GM19324 (cell line): Measurements from ENCODE around the gene SAMSN1.
"Not testable (repeated sequence)": the region's sequence is repeated elsewhere in the genome, so short reads cannot be mapped to it uniquely, and the experiment has no call there.

Experiments used
- ATAC-seq: cut with Tn5 transposase; IDR thresholded peaks from one replicate; pipeline ENCODE4 v1.9.1; 2021; ENCODE audit warnings: mild to moderate bottlenecking, moderate library complexity; ENCODE audit not compliant: unreplicated experiment, low FRiP score

The SAMSN1 gene

DNA sequence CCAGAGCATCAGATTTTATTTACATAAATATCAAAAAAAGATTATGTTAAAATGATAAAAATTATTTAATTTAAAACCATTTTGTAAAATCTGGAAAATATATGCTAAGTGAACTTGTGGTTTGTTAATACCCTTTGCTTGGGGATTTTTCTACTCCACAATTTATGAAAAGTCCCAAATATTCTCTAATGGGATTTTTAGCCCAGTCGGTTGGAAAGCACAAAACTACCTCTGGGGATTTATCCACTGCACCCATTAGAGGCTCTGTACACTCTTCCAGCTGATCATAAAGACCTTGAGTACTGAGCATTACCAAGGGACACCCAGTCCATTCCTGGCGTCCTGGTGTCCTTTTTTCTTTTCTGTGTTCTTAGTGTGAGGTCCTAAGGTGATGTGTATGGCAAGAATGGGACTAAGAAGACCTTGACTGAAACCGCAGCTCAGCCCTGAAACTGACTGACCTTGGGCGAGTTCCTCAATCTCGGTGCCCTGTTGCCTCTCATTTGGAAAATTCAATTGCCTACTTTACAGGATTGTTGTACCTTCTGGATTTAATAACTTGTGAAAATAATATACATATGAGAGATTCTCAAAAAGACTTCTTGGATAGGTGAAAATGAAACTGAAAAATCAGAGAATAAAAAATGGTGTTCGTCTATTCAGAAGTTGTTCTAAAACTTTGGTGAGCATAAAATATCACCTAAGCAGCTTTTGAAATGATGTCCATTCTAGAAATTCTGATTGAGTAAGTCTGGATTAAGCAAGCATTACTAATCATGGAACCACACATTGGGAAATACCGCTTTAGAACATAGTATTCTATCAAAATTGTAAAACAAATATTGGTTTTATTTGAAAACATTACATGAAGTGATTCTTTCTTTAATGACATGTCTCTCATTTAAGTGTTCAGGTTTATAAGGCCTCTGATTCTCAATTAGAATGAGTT lies 21.5 kb upstream of the SAMSN1 start:
- peak; percentile 62 for ATAC-seq

DNA sequence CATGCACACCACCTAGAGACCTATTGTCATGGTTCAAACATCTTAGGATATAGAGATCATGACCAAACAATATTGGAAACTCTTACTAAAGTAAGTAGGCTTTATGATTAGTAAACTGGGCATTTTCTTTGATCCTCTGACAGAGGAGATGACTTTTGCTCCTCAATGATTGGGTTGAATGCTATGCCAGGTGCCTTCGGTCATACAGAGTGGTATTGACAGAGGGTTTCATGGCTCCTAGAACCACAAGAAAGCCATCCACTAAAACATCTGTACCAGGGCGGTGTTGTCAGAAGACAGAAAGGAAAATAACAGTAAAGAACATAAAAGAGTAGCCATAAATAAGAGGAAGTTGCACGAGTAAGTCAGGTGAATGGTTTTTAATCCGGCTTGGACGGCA lies 20.8 kb upstream of the SAMSN1 start:
- no peak for ATAC-seq

- ATAC-seq, result no peak
These were observed 16.8 kb upstream of the SAMSN1 start for GRCh38 chr21:14562959-14563358.

DNA sequence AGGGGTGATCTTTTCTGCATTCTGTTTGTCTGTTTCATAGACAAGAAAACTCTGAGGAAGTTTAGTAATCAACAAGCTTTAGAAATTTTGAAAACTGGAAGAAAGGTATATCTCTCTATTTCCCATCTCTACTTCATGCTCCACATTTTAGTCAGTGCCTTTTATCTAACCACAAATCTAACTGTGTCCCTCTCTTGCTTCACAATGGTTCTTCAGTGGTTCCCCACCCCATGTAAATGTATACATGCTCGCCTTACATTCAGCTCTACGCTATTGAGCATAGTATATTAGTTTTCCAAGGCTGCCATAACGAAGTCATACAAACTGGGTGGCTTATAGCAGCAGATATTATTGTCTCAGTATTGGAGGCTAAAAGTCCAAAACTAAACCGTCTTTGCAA lies 14.4 kb upstream of the SAMSN1 start:
- no peak for ATAC-seq

GRCh38 chr21:14560139-14560538 lies 14.0 kb upstream of the SAMSN1 start:
- no peak for ATAC-seq

DNA sequence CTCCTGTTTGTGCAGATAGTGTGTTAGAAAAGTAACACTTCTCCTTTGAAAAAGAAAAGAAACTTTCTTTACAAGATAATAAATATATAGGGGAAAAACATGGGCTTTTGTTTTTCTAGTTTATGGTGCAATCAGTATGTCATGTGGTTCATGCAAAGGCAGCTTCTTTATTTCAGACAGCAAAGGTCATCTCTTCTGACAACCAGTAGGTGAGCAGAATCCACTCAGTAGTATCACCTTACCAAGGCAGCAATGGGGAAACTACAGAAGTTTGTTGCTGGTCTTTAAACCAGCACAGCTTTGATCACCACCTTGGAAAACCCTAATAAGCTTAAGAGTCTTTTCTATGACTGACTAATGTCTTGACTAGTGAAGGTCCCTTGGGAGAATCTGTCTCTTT lies 13.0 kb upstream of the SAMSN1 start:
- no peak for ATAC-seq

DNA sequence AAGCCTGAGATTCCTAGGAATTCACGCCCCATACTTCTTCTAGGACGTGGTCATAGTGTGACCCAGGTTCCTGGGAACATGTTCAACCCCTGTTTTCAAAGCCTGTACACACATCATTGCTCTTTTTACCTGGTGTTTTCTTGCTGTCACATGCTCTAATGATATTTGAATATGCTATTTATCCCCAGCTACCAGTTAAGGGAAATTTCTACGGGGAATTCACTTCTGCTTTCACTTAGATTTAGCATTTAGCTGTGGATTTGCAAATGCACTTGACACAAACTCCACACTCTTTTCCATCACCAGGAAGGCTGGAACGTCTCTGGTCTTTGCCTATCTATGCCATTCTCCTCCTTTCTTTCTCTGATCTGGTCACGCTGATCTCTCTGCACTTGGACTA lies 11.3 kb upstream of the SAMSN1 start:
- no peak for ATAC-seq

DNA sequence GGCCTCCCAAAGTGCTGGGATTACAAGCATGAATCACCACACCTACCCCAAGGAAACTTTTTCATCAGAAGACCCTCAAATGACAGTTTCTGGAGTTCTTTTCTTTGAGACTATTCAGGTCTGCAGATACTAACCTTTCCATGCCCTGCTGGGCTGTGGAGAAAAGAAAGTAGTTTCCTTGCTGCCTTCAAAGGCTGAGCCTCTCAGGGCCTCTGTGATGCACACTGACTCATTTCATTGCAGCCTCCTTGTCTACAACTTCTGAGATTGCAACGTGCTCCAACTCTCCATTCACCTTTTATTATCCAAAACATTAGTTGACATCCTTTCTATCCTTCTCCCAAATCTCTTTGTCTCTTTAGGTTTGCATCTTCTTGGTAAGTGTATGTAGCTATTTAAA lies 8.8 kb upstream of the SAMSN1 start:
- ATAC-seq, result no peak

DNA sequence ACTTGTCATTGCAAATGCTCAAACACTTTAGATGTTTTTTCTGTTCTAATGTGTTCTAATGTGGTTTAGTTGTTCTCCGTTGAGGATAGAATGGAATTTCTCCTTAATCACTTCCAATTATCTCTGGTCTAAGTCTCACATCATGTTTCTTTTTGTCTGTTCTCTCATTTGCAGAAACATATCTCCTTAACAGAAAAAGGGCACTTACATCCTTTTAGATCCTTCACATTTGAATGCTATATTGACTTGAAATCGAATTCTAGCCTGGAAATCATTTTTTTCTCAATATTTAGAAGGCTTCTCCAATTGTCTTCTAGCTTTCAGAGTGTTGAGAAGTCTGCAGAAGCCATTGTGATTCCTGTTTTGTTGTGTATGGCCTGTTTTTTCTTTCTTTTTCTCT lies 7.3 kb upstream of the SAMSN1 start:
- ATAC-seq, result no peak

DNA sequence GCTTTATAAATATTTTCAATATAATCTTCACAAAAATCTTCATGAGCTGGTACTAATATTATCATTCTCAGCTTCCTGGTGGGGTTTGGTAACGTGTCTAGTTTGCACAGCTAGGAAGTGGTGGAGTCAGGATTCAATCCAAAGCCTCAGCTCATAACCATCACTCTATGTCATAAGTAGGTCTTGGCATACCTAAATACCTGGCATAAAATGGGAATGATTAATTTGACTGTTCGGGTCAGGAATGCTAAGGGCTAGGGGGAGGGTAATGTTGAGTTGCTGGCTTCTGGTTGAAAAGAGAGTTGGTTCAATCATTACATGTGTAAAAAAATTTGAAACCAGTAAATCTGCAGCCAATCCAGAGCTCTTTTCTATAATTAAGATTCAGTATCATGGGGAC lies 5.6 kb upstream of the SAMSN1 start:
- ATAC-seq, result no peak

GRCh38 chr21:14550135-14550534 lies 4.0 kb upstream of the SAMSN1 start:
- ATAC-seq, result no peak

GRCh38 chr21:14548779-14549178 lies 2.7 kb upstream of the SAMSN1 start:
- ATAC-seq, result no peak

DNA sequence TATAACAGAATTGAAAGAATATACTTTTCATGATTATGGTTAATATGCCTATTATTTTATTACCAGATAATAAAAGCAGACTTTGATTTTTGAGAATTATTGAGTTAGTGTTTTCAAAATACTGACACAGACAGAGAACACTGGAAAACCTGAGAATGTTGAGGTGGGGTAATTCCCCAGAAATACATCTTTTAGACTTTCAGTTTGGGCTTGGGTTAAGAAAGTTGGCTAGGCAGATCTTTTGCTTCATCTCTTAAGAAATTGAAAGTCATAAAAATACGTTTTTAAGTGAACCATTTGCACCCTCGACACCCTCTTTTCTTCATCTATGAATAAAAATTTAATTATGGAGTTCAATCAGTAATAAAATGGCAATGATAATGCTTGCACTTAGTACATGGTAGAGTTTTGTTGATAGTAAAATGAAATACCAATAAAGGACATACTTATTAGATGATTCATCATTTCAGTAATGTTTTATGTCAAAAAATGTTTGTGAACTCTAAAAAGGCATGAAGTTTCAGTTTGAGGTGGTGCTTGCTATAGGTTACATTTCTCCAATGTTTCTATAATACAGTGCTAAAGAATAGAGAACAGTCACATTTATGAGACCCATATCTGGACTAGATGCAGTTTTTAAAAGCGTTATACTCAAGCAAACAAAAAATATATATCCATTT lies 1.9 kb upstream of the SAMSN1 start:
- no peak for ATAC-seq

DNA sequence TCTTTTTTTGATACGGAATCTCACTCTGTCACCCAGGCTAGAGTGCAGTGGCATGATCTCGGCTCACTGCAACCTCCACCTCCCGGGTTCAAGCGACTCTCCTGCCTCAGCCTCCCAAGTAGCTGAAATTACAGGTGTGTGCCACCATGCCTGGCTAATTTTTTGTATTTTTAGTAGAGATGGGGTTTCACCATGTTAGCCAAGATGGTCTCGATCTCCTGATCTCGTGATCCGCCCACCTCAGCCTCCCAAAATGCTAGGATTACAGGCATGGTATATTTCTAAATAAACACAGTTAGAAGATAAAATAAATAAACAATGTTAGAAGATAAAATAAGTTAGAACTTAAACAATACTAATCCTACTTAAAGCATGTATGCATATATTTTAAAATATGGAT lies 604 bp upstream of the SAMSN1 start:
- not testable (repeated sequence) for ATAC-seq

DNA sequence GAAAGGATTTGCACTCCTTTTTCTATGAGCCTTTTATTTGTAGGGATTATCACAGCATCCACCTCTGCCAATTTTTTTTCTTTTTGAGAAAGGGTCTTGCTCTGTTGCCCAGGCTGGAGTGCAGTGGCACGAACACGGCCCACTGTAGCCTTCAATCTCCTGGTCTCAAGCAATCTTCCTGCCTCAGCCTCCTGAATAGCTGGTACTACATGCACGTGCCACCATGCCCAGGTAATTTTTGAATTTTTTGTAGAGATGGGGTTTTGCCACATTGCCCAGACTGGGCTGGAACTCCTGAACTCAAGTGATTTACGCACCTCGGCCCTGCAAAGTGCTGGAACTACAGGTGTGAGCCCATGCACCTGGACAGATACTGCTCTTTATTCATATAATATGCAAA lies 2.1 kb downstream of the SAMSN1 start:
- ATAC-seq, result no peak

DNA sequence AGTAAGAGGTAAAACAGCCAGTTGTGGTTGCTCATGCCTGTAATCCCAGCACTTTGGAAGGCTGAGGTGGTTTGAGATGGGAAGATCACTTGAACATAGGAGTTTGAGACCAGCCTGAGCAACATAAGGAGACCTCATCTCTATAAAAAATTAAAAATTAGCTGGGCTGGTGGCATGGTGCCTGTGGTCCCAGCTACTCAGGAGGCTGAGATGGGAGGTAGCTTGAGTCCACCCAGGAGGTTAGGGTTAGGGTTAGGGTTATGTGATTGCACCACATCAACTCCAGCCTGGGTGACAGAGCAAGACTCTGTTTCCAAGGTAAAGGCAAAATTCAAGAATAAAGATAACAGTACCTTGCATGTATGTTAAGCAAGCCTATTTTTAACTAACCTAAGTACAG lies 3.5 kb downstream of the SAMSN1 start:
- ATAC-seq, result no peak

- ATAC-seq, result no peak
These were observed 4.1 kb downstream of the SAMSN1 start for GRCh38 chr21:14541841-14542490.

GRCh38 chr21:14538483-14538882 lies 7.6 kb downstream of the SAMSN1 start:
- ATAC-seq, result no peak

DNA sequence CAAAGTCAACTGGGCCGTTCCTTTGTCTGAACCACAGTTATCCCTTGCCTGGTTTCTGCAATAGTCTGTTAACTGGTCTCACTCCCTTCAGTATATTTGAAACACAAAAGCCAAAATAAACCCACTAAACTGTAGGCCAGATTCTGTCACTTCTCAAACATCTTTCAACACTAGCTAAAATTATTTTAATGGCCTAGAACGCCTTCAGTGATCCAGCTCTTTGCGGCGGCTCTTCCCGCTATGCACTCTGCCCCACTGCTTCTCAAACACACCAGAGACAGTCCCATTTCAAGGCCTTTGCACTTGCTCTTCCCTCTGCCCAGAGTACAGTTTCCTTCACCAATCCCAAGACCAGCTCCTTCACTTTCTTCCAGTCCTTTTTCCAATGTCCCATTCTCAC lies 9.2 kb downstream of the SAMSN1 start:
- ATAC-seq, result no peak

GRCh38 chr21:14535702-14536101 lies 10.4 kb downstream of the SAMSN1 start:
- ATAC-seq, result no peak
